Kidney (tissue), 14 donors: Measurements from ENCODE around the gene BNIP3. TPM values are rescaled to one million over a fixed set of nuclear protein-coding genes. Genes with fewer than 3 reads are reported as not detected.

Experiments used
- DNase-seq, 5 donors: peaks; one replicate each; pipeline ENCODE4 v3.0.0-alpha.2; 2013 to 2020
- FAIRE-seq: peaks from 2 replicates; lab custom pipeline; 2012; peaks lifted over from hg19 to GRCh38; lab: Jason Lieb, UNC
- H3K27ac ChIP-seq, 2 donors: one replicate each; pipeline ENCODE4 v1.7.0; 2013; ENCODE audit warnings: low read depth in 2 of 2, low read length in 2 of 2, inconsistent platforms in 1 of 2
- H3K27me3 ChIP-seq: one replicate; pipeline ENCODE4 v1.7.1; 2013; ENCODE audit warnings: low read length, inconsistent platforms; ENCODE audit not compliant: control insufficient read depth, insufficient read depth
- H3K36me3 ChIP-seq, 3 donors: one replicate each; pipeline versions ENCODE4 v1.7.0 to v1.7.1; 2013; ENCODE audit warnings: low read length in 3 of 3, control low read depth in 1 of 3, inconsistent platforms in 1 of 3; ENCODE audit not compliant: insufficient read depth in 3 of 3, control insufficient read depth in 2 of 3
- H3K4me1 ChIP-seq, 3 donors: one replicate each; pipeline versions ENCODE4 v1.7.0 to v1.7.1; 2013; ENCODE audit warnings: low read length in 3 of 3, inconsistent platforms in 1 of 3, low read depth in 1 of 3; ENCODE audit not compliant: control insufficient read depth in 2 of 3, insufficient read depth in 2 of 3
- H3K4me3 ChIP-seq, 3 donors: one replicate each; pipeline versions ENCODE4 v1.7.0 to v1.8.1; 2013; ENCODE audit warnings: low read length in 3 of 3, control low read depth in 1 of 3, inconsistent platforms in 1 of 3
- H3K9ac ChIP-seq, 3 donors: one replicate each; pipeline versions ENCODE4 v1.7.0 to v1.7.1; 2013; ENCODE audit warnings: low read length in 3 of 3, control low read depth in 1 of 3, inconsistent platforms in 1 of 3
- H3K9me3 ChIP-seq, 3 donors: one replicate each; pipeline versions ENCODE4 v1.7.0 to v1.7.1; 2013; ENCODE audit warnings: low read length in 3 of 3, control low read depth in 1 of 3, inconsistent platforms in 1 of 3; ENCODE audit not compliant: control insufficient read depth in 2 of 3, insufficient read depth in 1 of 3
- CTCF ChIP-seq: IDR thresholded peaks from 3 replicates; pipeline ENCODE4 v1.5.1; 2012; ENCODE audit warnings: mild to moderate bottlenecking, moderate library complexity, borderline replicate concordance; ENCODE audit not compliant: insufficient read depth; ENCODE audit errors: extremely low read depth
- intact Hi-C: fragments of 100-400 bp; cut with DNase I; formaldehyde crosslinking; loops from one replicate; pipeline ENCODE4 v1.11.1; 2022
- polyA plus RNA-seq: library from polyadenylated mRNA; stranded (reverse); fragments of 350-450 nt; fragmentation: Illumina TruSeq; extraction: RNeasy Lipid Tissue Mini Kit (QIAGEN cat#74804); gene quantifications from one replicate; pipeline ENCODE4 v1.2.3, GENCODE V29; 2014; ENCODE audit warnings: low read depth, low replicate concordance; ENCODE audit not compliant: insufficient read depth
- total RNA-seq: library from RNA; stranded (reverse); fragmentation: NEBNext Ultra II Directional; extraction: Animal tissue kit (Norgen Biotek cat#: 25700); gene quantifications from one replicate; pipeline ENCODE4 v1.2.1, GENCODE V29; 2021
- donor health status: control.
- donor health status: control.
- donor health status: control.
- donor health status: control.
- donor health status: control.
- donor health status: DM: yes; HTN: yes; CAD: no.
- donor health status: Normal renal cell carcinoma (clear cell type).

The BNIP3 gene
- total and polyA plus RNA-seq, 2 donors from 2014 or later: 49.6 to 75.4 TPM

- intact Hi-C loops: no loop called here
- no peak overlapping the region for H3K27ac ChIP-seq
- no peaks in the 10 kb centered on the region for H3K36me3 ChIP-seq
- no peak for FAIRE-seq
- H3K4me3 ChIP-seq: no peak overlapping the region
- no peak for DNase-seq
- H3K9me3 ChIP-seq: no peaks in the 10 kb centered on the region
- TF ChIP-seq CTCF: no peak
- no peak overlapping the region for H3K9ac ChIP-seq
- H3K4me1 ChIP-seq: no peaks in the 10 kb centered on the region
- H3K27me3 ChIP-seq: no peaks in the 10 kb centered on the region
These were observed 29.7 kb upstream of the BNIP3 start for GRCh38 chr10:132011445-132011844.

- Histone ChIP-seq H3K27me3 (no peaks in the 10 kb centered on the region), H3K4me1 (no peaks in the 10 kb centered on the region), H3K27ac (no peak overlapping the region), H3K9ac (no peak overlapping the region), H3K4me3 (no peak overlapping the region), H3K36me3 (no peaks in the 10 kb centered on the region), H3K9me3 (no peaks in the 10 kb centered on the region)
- no peak for TF ChIP-seq CTCF
- FAIRE-seq (no peak), DNase-seq (peak in 1 of 5 donors; percentile 26)
- intact Hi-C loops: no loop called here
These were observed 29.3 kb upstream of the BNIP3 start for GRCh38 chr10:132011024-132011423.

GRCh38 chr10:132010483-132010882 lies 28.8 kb upstream of the BNIP3 start:
- intact Hi-C loops: no loop called here
- no peak overlapping the region for H3K27ac ChIP-seq

More at GRCh38 chr10:132010483-132010882, 28.8 kb upstream of the BNIP3 start:
- H3K9ac ChIP-seq: no peak overlapping the region
- H3K27me3 ChIP-seq: no peaks in the 10 kb centered on the region
- H3K36me3 ChIP-seq: no peaks in the 10 kb centered on the region
- no peak overlapping the region for H3K4me3 ChIP-seq
- FAIRE-seq (no peak), DNase-seq (no peak)
- H3K9me3 ChIP-seq: no peaks in the 10 kb centered on the region
- TF ChIP-seq CTCF: no peak
- H3K4me1 ChIP-seq: no peaks in the 10 kb centered on the region
